ENCODE measurements around the gene BCL10. TPM values are rescaled to one million over a fixed set of nuclear protein-coding genes. Genes with fewer than 3 reads are reported as not detected.

Gene BCL10
- total RNA-seq, 2 experiments from 2014 or later: 50.0 to 52.0 TPM

GRCh38 chr1:85240643-85241042 is 35.8 kb downstream of the BCL10 start:
- Histone ChIP-seq H3K9me3 (ENCODE audit: control insufficient read depth in 1 of 2, insufficient read depth in 1 of 2, low read length in 2 of 2) (no peaks in the 10 kb centered on the region), H3K4me3 (ENCODE audit: low read length) (no peak overlapping the region), H3K27ac (ENCODE audit: low read depth in 1 of 2, low read length in 2 of 2) (no peak overlapping the region), H3K36me3 (ENCODE audit: insufficient read depth, low read length) (no peaks in the 10 kb centered on the region), H3K4me1 (ENCODE audit: insufficient read depth, low read length) (no peaks in the 10 kb centered on the region), H3K27me3 (ENCODE audit: control insufficient read depth in 1 of 2, insufficient read depth in 2 of 2, low read length in 2 of 2) (peaks cover 0 to 3% of the 10 kb centered on the region in 2 experiments)
- H3K4me3 Mint-ChIP-seq: no peak overlapping the region
- intact Hi-C loops (cut with DNase I, micrococcal nuclease): no loop called here
- peaks cover 17% of the 10 kb centered on the region for H3K4me1 Mint-ChIP-seq (ENCODE audit: low read depth)
- TF ChIP-seq CTCF (IDR thresholded peaks at IDR 0.05): no peak
- POLR2A ChIA-PET: interaction anchor here (0.8 to 1.7 kb wide), 5 partner anchors 10 to 296 kb away, joined by 3 to 5 read pairs (median 4); partner anchors contain the start of gene C1orf52
- no peaks in the 10 kb centered on the region for H3K36me3 Mint-ChIP-seq (ENCODE audit: low read depth)
- CTCF ChIA-PET: interaction anchor here (0.9 to 1.5 kb wide), 3 partner anchors 132 to 296 kb away, joined by 4 to 11 read pairs (median 6); no protein-coding TSS in a partner anchor
- peak overlapping the region; percentile 55 for H3K27ac Mint-ChIP-seq
- H3K9me3 Mint-ChIP-seq: peaks cover 4% of the 10 kb centered on the region
- ATAC-seq (ENCODE audit: poor library complexity): no peak
- no peak for DNase-seq
- peaks cover 5% of the 10 kb centered on the region for H3K27me3 Mint-ChIP-seq

- DNase-seq: peak in 5 of 14 experiments; percentile 5 to 51 (median 36)
Measured at GRCh38 chr1:85240174-85240601, 36.2 kb downstream of the BCL10 start.

GRCh38 chr1:85237613-85238012 is 38.8 kb downstream of the BCL10 start:
- ATAC-seq (ENCODE audit: poor library complexity) (no peak), DNase-seq (no peak)
- Mint-ChIP-seq H3K4me3 (no peak overlapping the region), H3K9me3 (peaks cover 4% of the 10 kb centered on the region), H3K36me3 (ENCODE audit: low read depth) (no peaks in the 10 kb centered on the region), H3K27ac (no peak overlapping the region), H3K27me3 (peaks cover 5% of the 10 kb centered on the region), H3K4me1 (ENCODE audit: low read depth) (peaks cover 17% of the 10 kb centered on the region)
- Histone ChIP-seq H3K4me1 (ENCODE audit: insufficient read depth, low read length) (no peaks in the 10 kb centered on the region), H3K27me3 (ENCODE audit: control insufficient read depth in 1 of 2, insufficient read depth in 2 of 2, low read length in 2 of 2) (peaks cover 0 to 3% of the 10 kb centered on the region in 2 experiments), H3K36me3 (ENCODE audit: insufficient read depth, low read length) (no peaks in the 10 kb centered on the region), H3K9me3 (ENCODE audit: control insufficient read depth in 1 of 2, insufficient read depth in 1 of 2, low read length in 2 of 2) (no peaks in the 10 kb centered on the region), H3K4me3 (ENCODE audit: low read length) (no peak overlapping the region), H3K27ac (ENCODE audit: low read depth in 1 of 2, low read length in 2 of 2) (no peak overlapping the region)
- intact Hi-C loops (cut with DNase I, micrococcal nuclease): no loop called here
- ChIA-PET CTCF (no interaction called here), POLR2A (no interaction called here)
- no peak for TF ChIP-seq CTCF (IDR thresholded peaks at IDR 0.05)

More at GRCh38 chr1:85240174-85240601, 36.2 kb downstream of the BCL10 start:
- Mint-ChIP-seq H3K4me3 (no peak overlapping the region), H3K4me1 (ENCODE audit: low read depth) (peaks cover 17% of the 10 kb centered on the region), H3K27ac (peak overlapping the region; percentile 55), H3K9me3 (peaks cover 4% of the 10 kb centered on the region), H3K27me3 (peaks cover 5% of the 10 kb centered on the region), H3K36me3 (ENCODE audit: low read depth) (no peaks in the 10 kb centered on the region)
- CTCF ChIA-PET: interaction anchor here (0.9 to 1.5 kb wide), 3 partner anchors 132 to 296 kb away, joined by 4 to 11 read pairs (median 6); no protein-coding TSS in a partner anchor
- Histone ChIP-seq H3K27me3 (ENCODE audit: control insufficient read depth in 1 of 2, insufficient read depth in 2 of 2, low read length in 2 of 2) (peaks cover 0 to 3% of the 10 kb centered on the region in 2 experiments), H3K36me3 (ENCODE audit: insufficient read depth, low read length) (no peaks in the 10 kb centered on the region), H3K4me3 (ENCODE audit: low read length) (no peak overlapping the region), H3K9me3 (ENCODE audit: control insufficient read depth in 1 of 2, insufficient read depth in 1 of 2, low read length in 2 of 2) (no peaks in the 10 kb centered on the region), H3K4me1 (ENCODE audit: insufficient read depth, low read length) (no peaks in the 10 kb centered on the region), H3K27ac (ENCODE audit: low read depth in 1 of 2, low read length in 2 of 2) (no peak overlapping the region)
- peak; percentile 46 for ATAC-seq (ENCODE audit: poor library complexity)
- intact Hi-C loops (cut with DNase I, micrococcal nuclease): no loop called here
- POLR2A ChIA-PET: interaction anchor here (0.8 to 1.7 kb wide), 5 partner anchors 9 to 295 kb away, joined by 3 to 5 read pairs (median 4); partner anchors contain the start of gene C1orf52
- peak; percentile 18 for TF ChIP-seq CTCF (IDR thresholded peaks at IDR 0.05)
